HG03342 (cell line): Measurements from ENCODE around the gene GMPR2.

ENCODE experiments used
- ATAC-seq: cut with Tn5 transposase; IDR thresholded peaks from one replicate; pipeline ENCODE4 v1.9.1; 2021; ENCODE audit warnings: mild to moderate bottlenecking, moderate library complexity; ENCODE audit not compliant: unreplicated experiment

GMPR2 gene

DNA sequence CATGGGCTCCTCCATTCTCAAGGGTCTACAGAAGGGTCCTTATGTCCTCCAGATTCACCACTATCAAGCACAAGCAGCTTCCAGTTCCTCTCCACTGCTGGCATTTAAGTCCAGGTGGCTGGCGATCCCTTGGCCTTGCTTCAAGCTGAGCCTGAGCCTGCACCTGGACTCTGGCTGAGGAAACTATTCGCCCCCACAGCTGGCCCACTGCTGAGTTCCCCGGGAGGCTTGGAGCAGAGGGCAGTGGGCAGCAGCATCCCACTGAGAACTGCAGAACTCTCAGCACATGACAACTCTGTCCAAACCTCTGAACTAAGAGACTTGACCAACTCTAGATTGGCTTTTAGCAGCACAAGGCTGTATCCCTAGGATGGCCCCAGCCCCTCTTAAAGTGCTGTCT lies 50.0 kb downstream of the GMPR2 start:
- ATAC-seq = no peak

DNA sequence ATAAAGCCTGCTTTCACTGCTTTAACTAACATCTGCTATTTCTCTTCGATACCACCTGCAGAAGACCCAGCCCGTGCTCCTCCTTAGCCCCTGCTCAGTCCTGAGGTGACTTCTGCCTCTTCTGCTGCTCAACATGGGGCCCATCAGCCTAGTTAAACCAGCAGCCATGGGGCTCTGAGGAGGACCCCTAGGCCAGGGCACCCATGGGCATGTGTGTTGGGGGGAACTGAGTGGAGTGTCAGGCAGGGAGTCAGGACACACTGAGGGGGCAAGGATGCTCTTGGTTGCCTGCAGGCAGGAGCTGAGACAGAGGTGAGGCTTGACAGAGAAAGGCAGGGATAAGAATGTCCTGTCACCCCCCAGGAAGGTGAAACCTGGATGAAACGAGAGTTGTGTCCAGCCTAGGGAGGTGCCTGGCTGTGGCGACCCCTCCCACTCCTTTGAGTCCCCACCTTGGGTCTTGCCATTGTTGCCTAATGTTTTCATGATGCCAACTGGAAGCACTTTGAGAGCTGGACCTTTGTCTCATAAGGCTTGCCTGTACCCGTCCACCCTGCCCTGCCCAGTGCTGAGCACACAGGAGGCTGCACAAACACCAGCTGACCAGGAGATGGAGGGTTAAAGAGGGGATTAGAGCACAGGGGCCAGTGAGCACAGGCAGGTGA lies 51.2 kb downstream of the GMPR2 start:
- no peak for ATAC-seq

DNA sequence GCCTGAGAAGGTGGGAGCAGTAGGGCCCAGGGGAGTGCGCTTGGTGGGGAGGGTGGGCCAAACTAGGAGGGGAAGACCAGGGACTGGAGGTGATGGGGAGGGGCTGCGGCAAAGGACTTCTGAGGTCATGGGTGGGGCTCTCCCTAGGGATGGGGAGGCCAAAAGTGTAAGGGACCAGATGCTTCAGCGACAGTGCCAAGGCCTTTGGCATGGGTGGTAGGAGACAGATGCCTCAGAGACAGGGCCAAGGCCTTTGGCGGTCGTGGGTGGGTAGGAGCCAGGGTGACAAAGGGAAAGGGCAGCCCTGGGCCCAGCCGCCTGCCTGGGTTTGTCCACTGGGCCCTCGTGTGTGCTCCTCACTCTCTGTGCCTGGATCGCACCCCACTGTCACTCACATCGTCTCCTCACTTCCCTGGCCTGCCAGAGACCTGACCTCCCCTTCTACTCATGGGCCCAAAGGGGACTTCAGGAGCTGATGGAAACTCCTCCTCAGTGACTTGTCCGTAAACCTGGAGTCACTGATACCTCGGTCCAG lies 51.8 kb downstream of the GMPR2 start:
- no peak for ATAC-seq

DNA sequence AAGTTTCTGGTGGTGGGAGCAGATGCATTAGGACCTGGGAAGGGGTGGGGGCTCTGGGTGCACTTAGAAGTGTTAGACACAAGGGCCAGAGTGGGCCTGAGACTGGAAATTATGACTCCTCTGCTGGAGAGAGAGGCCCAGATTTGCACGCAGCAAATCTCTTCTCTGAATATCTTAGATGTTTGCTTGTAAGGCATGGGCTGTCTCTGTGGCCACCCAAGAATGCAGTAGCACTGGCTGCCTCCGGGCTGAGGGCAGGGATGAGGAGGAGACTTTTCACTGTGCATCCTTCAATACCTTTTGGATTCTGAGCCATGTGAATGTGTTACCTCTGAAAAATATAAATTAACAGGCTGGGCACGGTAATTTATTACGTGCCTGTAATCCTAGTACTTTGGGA lies 52.6 kb downstream of the GMPR2 start:
- ATAC-seq = no peak

DNA sequence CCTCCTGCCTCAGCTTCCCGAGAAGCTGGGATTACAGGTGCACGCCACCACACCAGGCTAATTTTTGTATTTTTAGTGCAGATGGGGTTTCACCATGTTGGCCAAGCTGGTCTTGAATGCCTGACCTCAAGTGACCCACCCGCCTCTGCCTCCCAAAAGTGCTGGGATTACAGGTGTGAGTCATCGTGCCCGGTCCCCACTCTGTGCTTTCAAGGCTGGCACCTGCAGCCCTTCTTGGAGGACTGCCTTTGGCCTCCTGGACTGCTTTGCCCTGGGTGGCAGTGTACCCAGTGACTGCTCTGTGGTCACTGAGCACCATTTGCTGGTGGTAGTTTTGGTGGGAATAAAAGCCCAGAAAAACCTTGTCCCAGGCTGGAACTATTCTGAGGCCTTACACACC lies 54.3 kb downstream of the GMPR2 start:
- no peak for ATAC-seq
